Progenitor cell of endocrine pancreas (in vitro differentiated cells): ENCODE results near the gene BFSP2. TPM values are rescaled to one million over a fixed set of nuclear protein-coding genes. Genes with fewer than 3 reads are reported as not detected.

ENCODE experiments used
- DNase-seq: peaks from one replicate; pipeline ENCODE4 v3.0.0; 2021; ENCODE audit warnings: low spot score; ENCODE audit not compliant: unreplicated experiment
- H3K27ac Mint-ChIP-seq: 2 replicates; pipeline ENCODE4 v1.8.0; 2021; ENCODE audit warnings: mild to moderate bottlenecking, moderate library complexity, mixed read lengths
- H3K27me3 Mint-ChIP-seq: 2 replicates; pipeline ENCODE4 v1.8.0; 2021; ENCODE audit warnings: mixed read lengths
- H3K36me3 Mint-ChIP-seq: 2 replicates; pipeline ENCODE4 v1.8.0; 2022; ENCODE audit warnings: mixed read lengths; ENCODE audit not compliant: insufficient read depth
- H3K4me1 Mint-ChIP-seq: 2 replicates; pipeline ENCODE4 v1.8.0; 2021; ENCODE audit warnings: low read depth, mixed read lengths
- H3K4me3 Mint-ChIP-seq: 2 replicates; pipeline ENCODE4 v1.8.0; 2021; ENCODE audit warnings: low read depth, mild to moderate bottlenecking, moderate library complexity, mixed read lengths
- H3K9me3 Mint-ChIP-seq: 2 replicates; pipeline ENCODE4 v1.8.0; 2021; ENCODE audit warnings: low read depth, mixed read lengths
- total RNA-seq: library from RNA; stranded (reverse); gene quantifications from 2 replicates; pipeline ENCODE4 v1.2.1, GENCODE V29; 2021
- TF ChIP-seq, protein P1 (sequence below): fragments of 200-600 bp; sonication (generic); IDR thresholded peaks from one replicate; pipeline ENCODE4 v1.5.0; 2021; ENCODE audit warnings: antibody characterized with exemption, mild to moderate bottlenecking; ENCODE audit not compliant: unreplicated experiment

The BFSP2 gene
- total RNA-seq, 1 donor from 2014 or later, result not detected

DNA sequence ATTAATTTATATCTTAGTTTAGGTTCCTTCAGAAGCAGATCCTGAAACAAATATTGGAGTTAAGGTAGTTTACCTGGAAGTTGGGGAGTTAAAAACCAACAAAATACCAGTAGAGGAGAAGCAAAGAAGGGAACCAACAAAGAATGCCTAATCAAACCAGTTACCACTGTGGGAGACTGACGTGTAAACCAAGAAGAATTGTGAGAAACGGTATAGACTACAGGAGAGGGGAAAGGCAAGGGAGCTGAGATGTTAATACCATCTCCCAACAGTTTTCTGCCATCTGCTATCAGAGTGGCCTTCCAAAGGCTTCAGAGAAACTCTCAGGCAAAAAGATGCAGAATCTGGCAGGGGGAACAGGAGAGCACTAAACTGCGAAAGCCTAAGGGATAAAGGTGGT is 53.5 kb downstream of the BFSP2 start:
- peaks cover 25% of the 10 kb centered on the region for H3K4me1 Mint-ChIP-seq
- no peaks in the 10 kb centered on the region for H3K27me3 Mint-ChIP-seq
- DNase-seq, result no peak
- no peak overlapping the region for H3K27ac Mint-ChIP-seq
- no peaks in the 10 kb centered on the region for H3K36me3 Mint-ChIP-seq
- TF ChIP-seq, protein P1, sequence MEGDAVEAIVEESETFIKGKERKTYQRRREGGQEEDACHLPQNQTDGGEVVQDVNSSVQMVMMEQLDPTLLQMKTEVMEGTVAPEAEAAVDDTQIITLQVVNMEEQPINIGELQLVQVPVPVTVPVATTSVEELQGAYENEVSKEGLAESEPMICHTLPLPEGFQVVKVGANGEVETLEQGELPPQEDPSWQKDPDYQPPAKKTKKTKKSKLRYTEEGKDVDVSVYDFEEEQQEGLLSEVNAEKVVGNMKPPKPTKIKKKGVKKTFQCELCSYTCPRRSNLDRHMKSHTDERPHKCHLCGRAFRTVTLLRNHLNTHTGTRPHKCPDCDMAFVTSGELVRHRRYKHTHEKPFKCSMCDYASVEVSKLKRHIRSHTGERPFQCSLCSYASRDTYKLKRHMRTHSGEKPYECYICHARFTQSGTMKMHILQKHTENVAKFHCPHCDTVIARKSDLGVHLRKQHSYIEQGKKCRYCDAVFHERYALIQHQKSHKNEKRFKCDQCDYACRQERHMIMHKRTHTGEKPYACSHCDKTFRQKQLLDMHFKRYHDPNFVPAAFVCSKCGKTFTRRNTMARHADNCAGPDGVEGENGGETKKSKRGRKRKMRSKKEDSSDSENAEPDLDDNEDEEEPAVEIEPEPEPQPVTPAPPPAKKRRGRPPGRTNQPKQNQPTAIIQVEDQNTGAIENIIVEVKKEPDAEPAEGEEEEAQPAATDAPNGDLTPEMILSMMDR, result no peak
- no peaks in the 10 kb centered on the region for H3K9me3 Mint-ChIP-seq
- no peak overlapping the region for H3K4me3 Mint-ChIP-seq

DNA sequence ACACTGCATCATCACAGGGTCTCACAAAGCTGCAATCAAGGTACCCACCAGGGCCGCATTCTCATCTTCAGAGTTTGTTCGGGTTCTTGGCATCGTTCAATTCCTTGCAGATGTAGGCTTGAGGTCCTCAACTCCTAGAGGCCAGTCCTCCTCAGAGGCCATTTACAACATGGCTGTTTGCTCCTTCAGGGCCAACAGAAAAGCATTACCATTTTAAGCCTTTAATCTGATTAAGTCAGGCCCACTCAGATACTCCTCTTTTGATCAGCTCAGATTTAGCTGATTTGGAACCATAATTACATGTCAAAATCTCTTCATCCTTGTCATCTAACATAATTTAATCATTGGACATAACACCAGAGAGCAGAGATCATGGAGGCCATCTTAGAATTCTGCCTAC is 55.4 kb downstream of the BFSP2 start:
- Mint-ChIP-seq H3K36me3 (no peaks in the 10 kb centered on the region), H3K9me3 (no peaks in the 10 kb centered on the region), H3K27me3 (no peaks in the 10 kb centered on the region), H3K4me3 (no peak overlapping the region), H3K4me1 (peaks cover 24% of the 10 kb centered on the region), H3K27ac (no peak overlapping the region)
- TF ChIP-seq, protein P1, result no peak
- DNase-seq, result no peak

DNA sequence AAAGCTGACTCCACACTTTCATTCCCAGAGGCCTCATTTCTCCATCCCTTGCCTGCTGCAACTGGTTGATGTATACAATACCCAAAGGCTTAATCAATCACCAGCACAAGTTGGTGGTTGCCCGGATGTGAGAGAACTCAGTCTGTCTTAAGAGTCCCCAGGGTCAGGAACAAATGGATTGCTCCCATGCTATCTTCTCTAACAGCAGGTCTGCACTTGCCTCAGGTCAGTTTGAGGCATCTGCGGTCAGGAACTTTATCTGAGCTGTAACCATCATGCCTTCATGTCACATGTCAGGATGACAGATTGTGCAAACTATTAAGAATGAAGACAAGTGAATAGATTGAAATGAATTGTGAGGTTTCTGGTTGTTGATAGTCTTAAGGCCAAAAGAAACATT is 56.1 kb downstream of the BFSP2 start:
- no peak overlapping the region for H3K27ac Mint-ChIP-seq
- no peaks in the 10 kb centered on the region for H3K36me3 Mint-ChIP-seq
- no peaks in the 10 kb centered on the region for H3K9me3 Mint-ChIP-seq
- DNase-seq, result no peak
- TF ChIP-seq, protein P1, result no peak
- no peaks in the 10 kb centered on the region for H3K27me3 Mint-ChIP-seq
- H3K4me3 Mint-ChIP-seq, result no peak overlapping the region
- peaks cover 30% of the 10 kb centered on the region for H3K4me1 Mint-ChIP-seq

DNA sequence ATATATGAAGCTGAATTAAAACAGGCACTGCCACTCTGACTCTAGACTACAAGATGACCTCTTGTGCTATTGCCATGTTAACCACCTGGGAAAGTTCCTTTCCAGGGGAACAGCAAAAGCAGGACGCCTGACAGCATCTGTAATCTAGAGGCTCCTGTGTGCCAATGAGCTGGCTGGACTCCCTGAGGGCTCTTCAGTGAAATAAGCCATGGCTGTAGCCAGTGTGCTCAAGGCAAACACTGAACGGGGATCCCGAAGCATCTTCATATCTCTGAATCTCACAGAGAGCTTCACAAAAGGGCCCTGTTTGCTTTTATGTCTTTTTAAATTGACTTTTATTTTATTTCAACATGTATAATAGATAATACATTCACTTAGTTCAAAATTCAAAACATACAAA is 57.2 kb downstream of the BFSP2 start:
- DNase-seq, result no peak
- no peaks in the 10 kb centered on the region for H3K36me3 Mint-ChIP-seq
- H3K4me1 Mint-ChIP-seq, result peaks cover 39% of the 10 kb centered on the region
- no peaks in the 10 kb centered on the region for H3K9me3 Mint-ChIP-seq
- no peaks in the 10 kb centered on the region for H3K27me3 Mint-ChIP-seq
- no peak overlapping the region for H3K4me3 Mint-ChIP-seq
- TF ChIP-seq, protein P1, result no peak
- no peak overlapping the region for H3K27ac Mint-ChIP-seq

DNA sequence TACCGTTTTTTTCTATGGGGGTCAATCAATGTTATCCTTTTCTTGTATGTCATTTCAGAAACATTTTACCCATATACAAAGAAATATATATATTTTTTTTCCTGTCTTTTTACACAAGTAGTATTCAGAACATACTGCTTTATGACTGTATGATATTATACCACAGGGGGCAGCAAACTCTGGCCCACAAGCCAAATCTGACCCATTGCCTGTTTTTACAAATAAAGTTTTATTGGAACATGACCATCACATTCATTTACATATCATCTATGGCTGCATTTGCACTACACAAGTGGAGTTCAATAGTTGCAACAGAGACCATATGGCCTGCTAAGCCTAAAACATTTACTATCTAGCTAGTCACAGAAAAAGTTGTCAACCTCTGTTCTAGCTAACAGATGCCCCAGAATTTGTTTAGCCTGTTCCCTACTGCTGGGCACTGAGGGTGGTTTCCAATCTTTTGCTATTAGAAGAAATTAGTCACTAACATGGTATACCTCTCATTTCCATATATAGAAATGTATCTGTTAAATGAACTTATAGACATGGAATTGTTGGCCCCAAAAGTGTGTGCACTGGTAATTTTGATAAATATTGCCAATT is 57.7 kb downstream of the BFSP2 start:
- Mint-ChIP-seq H3K9me3 (no peaks in the 10 kb centered on the region), H3K4me3 (no peak overlapping the region), H3K36me3 (no peaks in the 10 kb centered on the region), H3K27ac (no peak overlapping the region), H3K4me1 (peaks cover 33% of the 10 kb centered on the region), H3K27me3 (no peaks in the 10 kb centered on the region)
- no peak for DNase-seq
- TF ChIP-seq, protein P1, result peak; percentile 30
